Neural progenitor cell (in vitro differentiated cells): ENCODE results near the gene ALLC. TPM values are rescaled to one million over a fixed set of nuclear protein-coding genes. Genes with fewer than 3 reads are reported as not detected.

ENCODE experiments used
- DNase-seq: peaks from one replicate; pipeline ENCODE4 v3.0.0-alpha.2; 2016; ENCODE audit warnings: low spot score
- H2AFZ ChIP-seq: fragments of 200-600 bp; sonication (generic); replicated peaks from 2 replicates; pipeline ENCODE4 v1.6.1; 2016; ENCODE audit warnings: antibody characterized with exemption
- H3F3A ChIP-seq: fragments of 200-600 bp; sonication (generic); 2 replicates; pipeline ENCODE4 v1.6.1; 2016; ENCODE audit warnings: antibody characterized with exemption, low read depth
- H3K27ac ChIP-seq: fragments of 200-600 bp; sonication (generic); 2 replicates; pipeline ENCODE4 v1.5.1; 2016; ENCODE audit warnings: mild to moderate bottlenecking
- H3K27me3 ChIP-seq: fragments of 200-600 bp; sonication (generic); 2 replicates; pipeline ENCODE4 v1.6.1; 2016; ENCODE audit warnings: mild to moderate bottlenecking, moderate library complexity
- H3K36me3 ChIP-seq: fragments of 200-600 bp; sonication (generic); 2 replicates; pipeline ENCODE4 v1.5.1; 2016
- H3K4me1 ChIP-seq: fragments of 200-600 bp; sonication (generic); 2 replicates; pipeline ENCODE4 v1.6.1; 2016; ENCODE audit warnings: mixed run types
- H3K4me2 ChIP-seq: fragments of 200-600 bp; sonication (generic); 2 replicates; pipeline ENCODE4 v1.6.1; 2016
- H3K4me3 ChIP-seq: fragments of 200-600 bp; sonication (generic); 2 replicates; pipeline ENCODE4 v1.5.1; 2016
- H3K79me2 ChIP-seq: fragments of 200-600 bp; sonication (generic); 2 replicates; pipeline ENCODE4 v1.6.1; 2016; ENCODE audit warnings: low read depth
- H3K9ac ChIP-seq: fragments of 200-600 bp; sonication (generic); 2 replicates; pipeline ENCODE4 v1.6.1; 2016
- H3K9me3 ChIP-seq: fragments of 200-600 bp; sonication (generic); 2 replicates; pipeline ENCODE4 v1.5.1; 2016; ENCODE audit warnings: low read depth
- H4K20me1 ChIP-seq: fragments of 200-600 bp; sonication (generic); 2 replicates; pipeline ENCODE4 v1.6.1; 2016; ENCODE audit warnings: low read depth
- H3K27ac Mint-ChIP-seq: 3 replicates; pipeline ENCODE4 v1.8.0; 2021; ENCODE audit warnings: mixed read lengths
- H3K27me3 Mint-ChIP-seq: 2 replicates; pipeline ENCODE4 v1.8.0; 2022; ENCODE audit warnings: low read depth, mild to moderate bottlenecking, inconsistent platforms, moderate library complexity, mixed read lengths; ENCODE audit not compliant: insufficient read depth
- H3K36me3 Mint-ChIP-seq: 3 replicates; pipeline ENCODE4 v1.8.0; 2021; ENCODE audit warnings: mixed read lengths
- H3K4me1 Mint-ChIP-seq: 3 replicates; pipeline ENCODE4 v1.8.0; 2021; ENCODE audit warnings: mixed read lengths
- H3K4me3 Mint-ChIP-seq: 3 replicates; pipeline ENCODE4 v1.8.0; 2021; ENCODE audit warnings: mild to moderate bottlenecking, moderate library complexity, mixed read lengths
- H3K9me3 Mint-ChIP-seq: 3 replicates; pipeline ENCODE4 v1.8.0; 2020; ENCODE audit warnings: mixed read lengths
- CTCF ChIP-seq: fragments of 200-600 bp; sonication (generic); IDR thresholded peaks from 2 replicates; pipeline ENCODE4 v1.5.1; 2017; ENCODE audit warnings: antibody characterized with exemption, mild to moderate bottlenecking
- EZH2 ChIP-seq: fragments of 200-600 bp; sonication (generic); IDR thresholded peaks from 2 replicates; pipeline ENCODE4 v1.6.1; 2017; ENCODE audit warnings: antibody characterized with exemption, mild to moderate bottlenecking, moderate library complexity
- EZH2phosphoT487 ChIP-seq: fragments of 200-600 bp; sonication (generic); IDR thresholded peaks from 2 replicates; pipeline ENCODE4 v1.6.1; 2017; ENCODE audit warnings: antibody characterized with exemption
- total RNA-seq: library from RNA; depleted of rRNA; stranded (reverse); fragments of >200 nt; gene quantifications from 2 replicates; pipeline ENCODE4 v1.2.3, GENCODE V29; 2015; ENCODE audit warnings: low replicate concordance

The ALLC gene
- total RNA-seq, 1 donor from 2014 or later = not detected

- Mint-ChIP-seq H3K36me3 (peaks cover 10% of the 10 kb centered on the region), H3K4me3 (no peak overlapping the region), H3K4me1 (peaks cover 16% of the 10 kb centered on the region), H3K27me3 (peaks cover 19% of the 10 kb centered on the region), H3K27ac (no peak overlapping the region), H3K9me3 (peaks cover 30% of the 10 kb centered on the region)
- Histone ChIP-seq H3K36me3 (no peaks in the 10 kb centered on the region), H3K79me2 (no peaks in the 10 kb centered on the region), H4K20me1 (no peaks in the 10 kb centered on the region), H3K27ac (no peak overlapping the region), H3K4me3 (no peak overlapping the region), H3K9me3 (no peaks in the 10 kb centered on the region), H3K4me1 (peaks cover 10% of the 10 kb centered on the region), H3K4me2 (no peak overlapping the region), H2AFZ (no peak overlapping the region), H3K27me3 (no peaks in the 10 kb centered on the region), H3F3A (peaks cover 9% of the 10 kb centered on the region), H3K9ac (no peak overlapping the region)
- TF ChIP-seq CTCF (no peak), EZH2 (no peak), EZH2phosphoT487 (no peak)
- no peak for DNase-seq
These were observed 43.1 kb downstream of the ALLC start for GRCh38 chr2:3701071-3701470.

- Mint-ChIP-seq H3K36me3 (peaks cover 10% of the 10 kb centered on the region), H3K27me3 (peaks cover 17% of the 10 kb centered on the region), H3K4me3 (peak within 1 kb of the TSS; percentile 75), H3K9me3 (peaks cover 30% of the 10 kb centered on the region), H3K4me1 (peaks cover 35% of the 10 kb centered on the region), H3K27ac (peak within 1 kb of the TSS; percentile 88)
- H4K20me1 ChIP-seq = no peaks in the 10 kb centered on the region
- no peaks in the 10 kb centered on the region for H3K9me3 ChIP-seq
- no peak for TF ChIP-seq EZH2phosphoT487
- TF ChIP-seq CTCF = no peak
- TF ChIP-seq EZH2 = no peak
- H3K79me2 ChIP-seq = no peaks in the 10 kb centered on the region
- no peak within 1 kb of the TSS for H3K4me2 ChIP-seq
- H2AFZ ChIP-seq = no peak within 1 kb of the TSS
- no peak within 1 kb of the TSS for H3K27ac ChIP-seq
- no peak within 1 kb of the TSS for H3K4me3 ChIP-seq
- H3K9ac ChIP-seq = no peak within 1 kb of the TSS
- H3F3A ChIP-seq = peaks cover 9% of the 10 kb centered on the region
- no peaks in the 10 kb centered on the region for H3K36me3 ChIP-seq
- DNase-seq = no peak
- no peaks in the 10 kb centered on the region for H3K27me3 ChIP-seq
- H3K4me1 ChIP-seq = peaks cover 16% of the 10 kb centered on the region
These were observed 45.3 kb downstream of the ALLC start, which contains the start of gene DCDC2C for GRCh38 chr2:3703236-3703756. TSS of gene DCDC2C (plus strand) at chr2:3703575. CDS start at chr2:3703752, 177 bp downstream.

GRCh38 chr2:3703757-3704355, 45.9 kb downstream of the ALLC start:
- Histone ChIP-seq H3K36me3 (no peaks in the 10 kb centered on the region), H3K27me3 (no peaks in the 10 kb centered on the region), H3K4me1 (peaks cover 16% of the 10 kb centered on the region), H3K9me3 (no peaks in the 10 kb centered on the region), H3F3A (peaks cover 9% of the 10 kb centered on the region), H3K9ac (no peak overlapping the region), H3K4me2 (no peak overlapping the region), H3K79me2 (no peaks in the 10 kb centered on the region), H4K20me1 (no peaks in the 10 kb centered on the region), H2AFZ (no peak overlapping the region), H3K27ac (no peak overlapping the region), H3K4me3 (no peak overlapping the region)
- Mint-ChIP-seq H3K27ac (no peak overlapping the region), H3K4me1 (peaks cover 41% of the 10 kb centered on the region), H3K36me3 (peaks cover 10% of the 10 kb centered on the region), H3K27me3 (peaks cover 17% of the 10 kb centered on the region), H3K4me3 (no peak overlapping the region), H3K9me3 (peaks cover 30% of the 10 kb centered on the region)
- no peak for DNase-seq
- TF ChIP-seq CTCF (no peak), EZH2phosphoT487 (no peak), EZH2 (no peak)
